ENCODE results near the gene ATXN7L3.
"Not testable (repeated sequence)": the region's sequence is repeated elsewhere in the genome, so short reads cannot be mapped to it uniquely, and the experiment has no call there.

Gene ATXN7L3

GRCh38 chr17:44155488-44155887, 44.2 kb downstream of the ATXN7L3 start:
- no peak overlapping the region for H3K56ac ChIP-seq (ENCODE audit: low read length)
- peaks cover 12% of the 10 kb centered on the region for H3K79me1 ChIP-seq (ENCODE audit: low read length)
- H3K9ac ChIP-seq (ENCODE audit: low read length): no peak overlapping the region
- no peak overlapping the region for H4K5ac ChIP-seq (ENCODE audit: low read length)
- peaks cover 14% of the 10 kb centered on the region for H3K36me3 ChIP-seq (ENCODE audit: control insufficient read depth, insufficient read depth, low read length)
- H3K4ac ChIP-seq (ENCODE audit: low read depth, low read length): no peak overlapping the region
- H2AK5ac ChIP-seq (ENCODE audit: low read length): no peak overlapping the region
- H3K23ac ChIP-seq (ENCODE audit: low read length): no peak overlapping the region
- H3K18ac ChIP-seq (ENCODE audit: low read length): no peak overlapping the region
- no peak overlapping the region for H2BK15ac ChIP-seq (replicated peaks; ENCODE audit: low read depth)
- H3K4me1 ChIP-seq (ENCODE audit: control insufficient read depth, low read depth, low read length): no peaks in the 10 kb centered on the region
- no CpG with 5 or more reads among the region's 2 CpGs for WGBS (ENCODE audit: extremely low coverage, insufficient coverage, low lambda C conversion rate)
- H3K79me2 ChIP-seq (ENCODE audit: control insufficient read depth, insufficient read depth, low read length): peaks cover 14% of the 10 kb centered on the region
- H2BK5ac ChIP-seq (ENCODE audit: low read length): no peak overlapping the region
- DNase-seq: no peak
- H3K4me3 ChIP-seq (ENCODE audit: low read length): no peak overlapping the region
- no peak overlapping the region for H2BK120ac ChIP-seq (ENCODE audit: low read depth, low read length)
- H3K27me3 ChIP-seq (ENCODE audit: insufficient read depth, low read length, poor library complexity): no peaks in the 10 kb centered on the region
- no peak overlapping the region for H4K8ac ChIP-seq (ENCODE audit: low read depth, low read length)
- H3K4me2 ChIP-seq (ENCODE audit: low read length): no peak overlapping the region
- no peak overlapping the region for H3K27ac ChIP-seq (ENCODE audit: low read depth, low read length)

GRCh38 chr17:44152875-44153274, 46.8 kb downstream of the ATXN7L3 start:
- H3K4ac ChIP-seq (ENCODE audit: low read depth, low read length): no peak overlapping the region
- H2BK5ac ChIP-seq (ENCODE audit: low read length): no peak overlapping the region
- no peak for DNase-seq
- no peak overlapping the region for H2BK15ac ChIP-seq (replicated peaks; ENCODE audit: low read depth)
- WGBS (ENCODE audit: extremely low coverage, insufficient coverage, low lambda C conversion rate): no CpG with 5 or more reads among the region's 4 CpGs
- no peak overlapping the region for H3K23ac ChIP-seq (ENCODE audit: low read length)
- no peaks in the 10 kb centered on the region for H3K4me1 ChIP-seq (ENCODE audit: control insufficient read depth, low read depth, low read length)
- no peak overlapping the region for H3K56ac ChIP-seq (ENCODE audit: low read length)
- H3K36me3 ChIP-seq (ENCODE audit: control insufficient read depth, insufficient read depth, low read length): peaks cover 18% of the 10 kb centered on the region
- H3K4me2 ChIP-seq (ENCODE audit: low read length): no peak overlapping the region
- H3K4me3 ChIP-seq (ENCODE audit: low read length): no peak overlapping the region
- H2AK5ac ChIP-seq (ENCODE audit: low read length): no peak overlapping the region
- H3K79me2 ChIP-seq (ENCODE audit: control insufficient read depth, insufficient read depth, low read length): peaks cover 25% of the 10 kb centered on the region
- no peaks in the 10 kb centered on the region for H3K27me3 ChIP-seq (ENCODE audit: insufficient read depth, low read length, poor library complexity)
- no peak overlapping the region for H2BK120ac ChIP-seq (ENCODE audit: low read depth, low read length)
- H3K27ac ChIP-seq (ENCODE audit: low read depth, low read length): no peak overlapping the region
- H4K8ac ChIP-seq (ENCODE audit: low read depth, low read length): no peak overlapping the region
- no peak overlapping the region for H3K18ac ChIP-seq (ENCODE audit: low read length)
- no peak overlapping the region for H4K5ac ChIP-seq (ENCODE audit: low read length)
- H3K79me1 ChIP-seq (ENCODE audit: low read length): peaks cover 22% of the 10 kb centered on the region
- no peak overlapping the region for H3K9ac ChIP-seq (ENCODE audit: low read length)

- H2BK5ac ChIP-seq (ENCODE audit: low read length): no peak overlapping the region
- H3K4me2 ChIP-seq (ENCODE audit: low read length): no peak overlapping the region
- no CpG with 5 or more reads among the region's 4 CpGs for WGBS (ENCODE audit: extremely low coverage, insufficient coverage, low lambda C conversion rate)
- no peak overlapping the region for H3K18ac ChIP-seq (ENCODE audit: low read length)
- H3K36me3 ChIP-seq (ENCODE audit: control insufficient read depth, insufficient read depth, low read length): peaks cover 15% of the 10 kb centered on the region
- no peak overlapping the region for H4K8ac ChIP-seq (ENCODE audit: low read depth, low read length)
- DNase-seq: no peak
- H3K56ac ChIP-seq (ENCODE audit: low read length): no peak overlapping the region
- H2AK5ac ChIP-seq (ENCODE audit: low read length): no peak overlapping the region
- H3K27me3 ChIP-seq (ENCODE audit: insufficient read depth, low read length, poor library complexity): no peaks in the 10 kb centered on the region
- H3K79me1 ChIP-seq (ENCODE audit: low read length): peaks cover 25% of the 10 kb centered on the region
- peaks cover 26% of the 10 kb centered on the region for H3K79me2 ChIP-seq (ENCODE audit: control insufficient read depth, insufficient read depth, low read length)
- H2BK15ac ChIP-seq (replicated peaks; ENCODE audit: low read depth): no peak overlapping the region
- H3K23ac ChIP-seq (ENCODE audit: low read length): no peak overlapping the region
- H4K5ac ChIP-seq (ENCODE audit: low read length): no peak overlapping the region
- H3K4me3 ChIP-seq (ENCODE audit: low read length): no peak overlapping the region
- no peaks in the 10 kb centered on the region for H3K4me1 ChIP-seq (ENCODE audit: control insufficient read depth, low read depth, low read length)
- no peak overlapping the region for H3K4ac ChIP-seq (ENCODE audit: low read depth, low read length)
- H3K9ac ChIP-seq (ENCODE audit: low read length): no peak overlapping the region
- no peak overlapping the region for H2BK120ac ChIP-seq (ENCODE audit: low read depth, low read length)
- H3K27ac ChIP-seq (ENCODE audit: low read depth, low read length): no peak overlapping the region
Observed at GRCh38 chr17:44149750-44150329, 49.8 kb downstream of the ATXN7L3 start.

- H3K36me3 ChIP-seq (ENCODE audit: control insufficient read depth, insufficient read depth, low read length): peaks cover 15% of the 10 kb centered on the region
- not testable (repeated sequence) for H3K4me3 ChIP-seq (ENCODE audit: low read length); H2BK15ac ChIP-seq (replicated peaks; ENCODE audit: low read depth); H3K4me2 ChIP-seq (ENCODE audit: low read length); H2BK120ac ChIP-seq (ENCODE audit: low read depth, low read length); H3K9ac ChIP-seq (ENCODE audit: low read length); H3K27ac ChIP-seq (ENCODE audit: low read depth, low read length); H3K4ac ChIP-seq (ENCODE audit: low read depth, low read length); H2BK5ac ChIP-seq (ENCODE audit: low read length); H3K23ac ChIP-seq (ENCODE audit: low read length); H3K4me1 ChIP-seq (ENCODE audit: control insufficient read depth, low read depth, low read length); H3K18ac ChIP-seq (ENCODE audit: low read length); H3K56ac ChIP-seq (ENCODE audit: low read length); DNase-seq; H3K27me3 ChIP-seq (ENCODE audit: insufficient read depth, low read length, poor library complexity); H4K5ac ChIP-seq (ENCODE audit: low read length); H2AK5ac ChIP-seq (ENCODE audit: low read length); H4K8ac ChIP-seq (ENCODE audit: low read depth, low read length)
- peaks cover 25% of the 10 kb centered on the region for H3K79me1 ChIP-seq (ENCODE audit: low read length)
- WGBS (ENCODE audit: extremely low coverage, insufficient coverage, low lambda C conversion rate): no CpG with 5 or more reads among the region's 3 CpGs
- H3K79me2 ChIP-seq (ENCODE audit: control insufficient read depth, insufficient read depth, low read length): peaks cover 26% of the 10 kb centered on the region
Observed at GRCh38 chr17:44149066-44149465, 50.6 kb downstream of the ATXN7L3 start.

GRCh38 chr17:44147812-44148211, 51.9 kb downstream of the ATXN7L3 start:
- no peak overlapping the region for H4K8ac ChIP-seq (ENCODE audit: low read depth, low read length)
- no peak overlapping the region for H4K5ac ChIP-seq (ENCODE audit: low read length)
- H2BK5ac ChIP-seq (ENCODE audit: low read length): no peak overlapping the region
- no peaks in the 10 kb centered on the region for H3K27me3 ChIP-seq (ENCODE audit: insufficient read depth, low read length, poor library complexity)
- peaks cover 14% of the 10 kb centered on the region for H3K36me3 ChIP-seq (ENCODE audit: control insufficient read depth, insufficient read depth, low read length)
- no peak overlapping the region for H3K27ac ChIP-seq (ENCODE audit: low read depth, low read length)
- WGBS (ENCODE audit: extremely low coverage, insufficient coverage, low lambda C conversion rate): no CpG with 5 or more reads among the region's 4 CpGs
- no peak overlapping the region for H3K4ac ChIP-seq (ENCODE audit: low read depth, low read length)
- H3K23ac ChIP-seq (ENCODE audit: low read length): peak overlapping the region; percentile 45
- H3K18ac ChIP-seq (ENCODE audit: low read length): no peak overlapping the region
- H3K79me1 ChIP-seq (ENCODE audit: low read length): peaks cover 24% of the 10 kb centered on the region
- H2BK120ac ChIP-seq (ENCODE audit: low read depth, low read length): no peak overlapping the region
- no peaks in the 10 kb centered on the region for H3K4me1 ChIP-seq (ENCODE audit: control insufficient read depth, low read depth, low read length)
- H3K4me3 ChIP-seq (ENCODE audit: low read length): no peak overlapping the region
- H2BK15ac ChIP-seq (replicated peaks; ENCODE audit: low read depth): no peak overlapping the region
- no peak overlapping the region for H3K56ac ChIP-seq (ENCODE audit: low read length)
- DNase-seq: no peak
- H3K79me2 ChIP-seq (ENCODE audit: control insufficient read depth, insufficient read depth, low read length): peaks cover 31% of the 10 kb centered on the region
- H3K9ac ChIP-seq (ENCODE audit: low read length): no peak overlapping the region
- no peak overlapping the region for H3K4me2 ChIP-seq (ENCODE audit: low read length)
- H2AK5ac ChIP-seq (ENCODE audit: low read length): no peak overlapping the region
